RPMI7951 (cell line): ENCODE data around the gene ELOVL2. TPM values are rescaled to one million over a fixed set of nuclear protein-coding genes. Genes with fewer than 3 reads are reported as not detected.

Experiments
- DNase-seq: peaks from one replicate; pipeline ENCODE4 v3.0.0-alpha.2; 2012; ENCODE audit warnings: low read depth
- total RNA-seq: library from RNA; depleted of rRNA; stranded (reverse); fragments of >200 nt; shearing (Covaris generic); gene quantifications from 2 replicates; pipeline ENCODE4 v1.2.3, GENCODE V29; 2014

ELOVL2 gene
- total RNA-seq, 1 experiment from 2014 or later: 1.2 TPM

- no peak for DNase-seq
These were observed 62.7 kb downstream of the ELOVL2 start for GRCh38 chr6:10981409-10981808.

- DNase-seq: no peak
These were observed 64.5 kb downstream of the ELOVL2 start for GRCh38 chr6:10979603-10980002.

- DNase-seq: no peak
These were observed 66.7 kb downstream of the ELOVL2 start for GRCh38 chr6:10977231-10977968.

GRCh38 chr6:10976571-10976970 is 67.5 kb downstream of the ELOVL2 start:
- DNase-seq: peak; percentile 66

- no peak for DNase-seq
These were observed 71.9 kb downstream of the ELOVL2 start for GRCh38 chr6:10972196-10972595.

- peak; percentile 54 for DNase-seq
These were observed 73.4 kb downstream of the ELOVL2 start for GRCh38 chr6:10970731-10971130.

- DNase-seq: no peak
These were observed 75.3 kb downstream of the ELOVL2 start for GRCh38 chr6:10968776-10969175.

GRCh38 chr6:10964684-10965083 is 79.4 kb downstream of the ELOVL2 start:
- DNase-seq: no peak

- DNase-seq: no peak
These were observed 81.0 kb downstream of the ELOVL2 start for GRCh38 chr6:10963113-10963512.

- peak; percentile 68 for DNase-seq
These were observed 81.4 kb downstream of the ELOVL2 start for GRCh38 chr6:10962673-10963072.

GRCh38 chr6:10961837-10962236 is 82.3 kb downstream of the ELOVL2 start:
- DNase-seq: no peak

- DNase-seq: no peak
These were observed 83.9 kb downstream of the ELOVL2 start for GRCh38 chr6:10960171-10960570.

GRCh38 chr6:10957414-10957886 is 86.7 kb downstream of the ELOVL2 start:
- DNase-seq: no peak

GRCh38 chr6:10956776-10957175 is 87.3 kb downstream of the ELOVL2 start:
- DNase-seq: no peak

GRCh38 chr6:10954590-10955010 is 89.5 kb downstream of the ELOVL2 start:
- peak; percentile 72 for DNase-seq

GRCh38 chr6:10951675-10952282 is 92.3 kb downstream of the ELOVL2 start:
- peak; percentile 49 for DNase-seq

GRCh38 chr6:10949579-10950490 is 94.3 kb downstream of the ELOVL2 start:
- no peak for DNase-seq

- no peak for DNase-seq
These were observed 96.1 kb downstream of the ELOVL2 start for GRCh38 chr6:10947966-10948365.

- no peak for DNase-seq
These were observed 98.3 kb downstream of the ELOVL2 start for GRCh38 chr6:10945845-10946244.

GRCh38 chr6:10939840-10940239 is 104.3 kb downstream of the ELOVL2 start:
- DNase-seq: no peak

GRCh38 chr6:10933126-10933525 is 111.0 kb downstream of the ELOVL2 start:
- no peak for DNase-seq
